Central memory CD8-positive, alpha-beta T cell (primary cell): ENCODE measurements around the gene SQSTM1.

Experiments
- ATAC-seq: fragments of 150-1000 bp; cut with Tn5 transposase; replicated peaks from 2 replicates; pipeline ENCODE4 v1.10.0; 2022; ENCODE audit warnings: mild to moderate bottlenecking, moderate FRiP score, moderate number of reproducible peaks; ENCODE audit not compliant: poor library complexity, severe bottlenecking; ENCODE audit errors: extremely low read depth
- DNase-seq, 2 donors: peaks; one replicate each; pipeline ENCODE4 v3.0.0; 2021; ENCODE audit warnings: low spot score in 2 of 2
- H3K27ac Mint-ChIP-seq: one replicate; pipeline ENCODE4 v1.8.0; 2022; ENCODE audit warnings: low read depth, mild to moderate bottlenecking, moderate library complexity, mixed read lengths
- H3K27me3 Mint-ChIP-seq: one replicate; pipeline ENCODE4 v1.8.0; 2022; ENCODE audit warnings: mixed read lengths
- H3K36me3 Mint-ChIP-seq: one replicate; pipeline ENCODE4 v1.8.0; 2022; ENCODE audit warnings: mild to moderate bottlenecking, moderate library complexity, mixed read lengths; ENCODE audit not compliant: insufficient read depth
- H3K4me1 Mint-ChIP-seq: one replicate; pipeline ENCODE4 v1.8.0; 2022; ENCODE audit warnings: mixed read lengths
- H3K4me3 Mint-ChIP-seq: one replicate; pipeline ENCODE4 v1.8.0; 2022; ENCODE audit warnings: mild to moderate bottlenecking, moderate library complexity, mixed read lengths
- H3K9me3 Mint-ChIP-seq: one replicate; pipeline ENCODE4 v1.8.0; 2022; ENCODE audit warnings: mixed read lengths

SQSTM1 gene

DNA sequence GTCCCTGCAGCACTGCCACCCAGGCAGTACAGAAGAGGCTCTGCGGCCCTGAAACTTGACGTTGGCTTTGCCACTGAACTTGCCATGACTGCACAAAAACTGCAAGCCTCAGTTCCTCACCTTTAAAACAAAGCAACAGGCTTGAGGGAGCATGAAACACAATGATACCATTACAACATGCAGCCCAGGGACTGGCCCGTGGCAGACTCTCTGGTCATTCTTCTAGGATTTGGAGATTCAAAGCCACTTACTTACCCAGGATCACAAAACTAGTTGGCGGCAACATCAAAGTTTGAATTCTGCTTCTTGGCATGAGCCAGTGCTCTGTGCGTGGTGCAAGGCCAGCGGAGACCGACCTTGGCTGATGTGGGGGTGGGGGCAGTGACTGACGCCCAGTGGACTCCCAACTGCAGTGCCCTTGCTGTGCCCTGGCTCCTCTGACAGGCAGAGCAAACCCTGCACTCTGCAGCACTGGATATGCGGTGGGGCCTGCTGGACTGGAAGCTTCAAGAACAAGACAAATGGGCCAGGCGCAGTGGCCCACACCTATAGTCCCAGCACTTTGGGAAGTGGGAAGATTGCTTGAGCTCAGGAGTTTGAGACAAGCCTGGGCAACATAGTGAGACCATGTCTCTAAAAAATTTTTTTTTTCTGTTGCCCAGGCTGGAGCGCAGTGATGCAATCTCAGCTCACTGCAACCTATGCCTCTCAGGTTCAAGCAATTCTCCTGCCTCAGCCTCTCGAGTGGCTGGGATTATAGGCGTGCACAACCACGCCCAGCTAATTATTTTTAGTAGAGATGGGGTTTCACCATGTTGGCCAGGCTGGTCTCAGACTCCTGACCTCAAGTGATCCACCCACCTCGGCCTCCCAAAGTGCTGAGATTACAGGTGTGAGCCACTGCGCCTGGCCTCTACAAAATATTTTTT is 18.9 kb downstream of the SQSTM1 start:
- Mint-ChIP-seq H3K27me3 (no peaks in the 10 kb centered on the region), H3K4me3 (no peak overlapping the region), H3K36me3 (peaks cover 57% of the 10 kb centered on the region), H3K27ac (no peak overlapping the region), H3K4me1 (peaks cover 17% of the 10 kb centered on the region), H3K9me3 (peaks cover under 1% of the 10 kb centered on the region)
- no peak for ATAC-seq
- no peak for DNase-seq

DNA sequence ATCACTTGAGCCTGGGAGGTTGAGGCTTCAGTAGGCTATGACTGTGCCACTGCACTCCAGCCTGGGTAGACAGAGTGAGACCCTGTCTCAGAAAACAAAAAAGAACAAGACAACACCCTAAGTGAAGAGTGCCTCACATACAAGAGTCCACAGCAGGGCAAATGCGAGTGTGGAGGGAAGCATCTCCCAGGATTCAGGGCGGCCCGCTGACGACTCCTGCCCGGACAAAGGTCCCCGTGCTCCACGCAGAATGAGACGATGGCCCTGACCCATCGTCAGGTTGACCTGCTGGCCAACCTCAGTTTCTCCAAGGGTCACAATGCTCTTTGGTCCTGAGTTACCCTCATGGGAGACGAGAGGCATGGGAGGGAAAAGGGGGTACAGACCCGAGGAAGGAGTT is 19.6 kb downstream of the SQSTM1 start:
- ATAC-seq (no peak), DNase-seq (no peak)
- H3K27ac Mint-ChIP-seq: no peak overlapping the region
- no peak overlapping the region for H3K4me3 Mint-ChIP-seq
- H3K36me3 Mint-ChIP-seq: peaks cover 55% of the 10 kb centered on the region
- H3K27me3 Mint-ChIP-seq: no peaks in the 10 kb centered on the region
- H3K9me3 Mint-ChIP-seq: peaks cover 6% of the 10 kb centered on the region
- peaks cover 17% of the 10 kb centered on the region for H3K4me1 Mint-ChIP-seq

DNA sequence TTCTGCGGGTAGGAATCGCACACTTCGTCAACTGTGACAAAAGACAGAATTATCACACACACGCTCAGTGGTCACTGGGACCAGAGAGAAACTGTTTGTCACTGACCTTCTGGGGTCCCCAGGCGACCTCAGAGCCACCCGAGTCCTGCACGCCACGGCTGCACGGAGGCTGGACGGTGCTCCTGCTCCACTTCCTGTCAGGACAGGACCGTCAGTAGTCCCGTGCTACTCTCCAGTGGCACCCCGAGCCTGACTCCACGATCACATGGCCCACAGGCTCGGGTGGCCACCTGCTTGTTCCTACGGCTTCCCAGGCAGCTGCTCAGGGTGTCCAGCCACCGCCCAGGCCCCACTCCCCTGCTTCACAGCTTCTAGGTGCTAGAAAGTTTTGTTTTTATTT is 20.1 kb downstream of the SQSTM1 start:
- H3K36me3 Mint-ChIP-seq: peaks cover 52% of the 10 kb centered on the region

DNA sequence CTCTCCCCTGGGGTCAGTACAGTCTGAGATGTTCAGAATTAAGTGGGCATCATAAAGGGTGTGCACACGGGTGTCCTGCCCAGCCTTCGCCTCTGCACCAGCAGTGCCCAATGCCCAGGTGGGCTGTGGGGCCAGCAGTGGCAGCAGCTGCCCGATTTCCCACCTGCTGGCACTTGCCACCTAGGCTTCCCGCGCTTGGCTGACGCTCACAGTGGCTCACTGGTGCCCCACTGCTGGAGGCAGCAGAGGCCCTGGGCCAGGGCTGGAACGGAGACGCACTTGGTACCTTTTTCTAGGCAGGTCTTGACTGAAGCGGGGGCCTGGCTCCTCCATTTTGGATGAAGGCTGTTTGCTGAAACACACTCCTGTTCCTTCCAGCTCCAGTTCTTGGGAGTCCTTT is 20.9 kb downstream of the SQSTM1 start:
- H3K27ac Mint-ChIP-seq: no peak overlapping the region
- H3K4me3 Mint-ChIP-seq: no peak overlapping the region
- H3K9me3 Mint-ChIP-seq: peaks cover 6% of the 10 kb centered on the region
- ATAC-seq (no peak), DNase-seq (no peak)
- H3K27me3 Mint-ChIP-seq: no peaks in the 10 kb centered on the region
- H3K36me3 Mint-ChIP-seq: peaks cover 48% of the 10 kb centered on the region
- H3K4me1 Mint-ChIP-seq: peaks cover 7% of the 10 kb centered on the region

More for the DNA sequence above, 20.1 kb downstream of the SQSTM1 start:
- no peak overlapping the region for H3K27ac Mint-ChIP-seq
- ATAC-seq (no peak), DNase-seq (no peak)
- no peak overlapping the region for H3K4me3 Mint-ChIP-seq
- peaks cover 6% of the 10 kb centered on the region for H3K9me3 Mint-ChIP-seq
- H3K4me1 Mint-ChIP-seq: peaks cover 15% of the 10 kb centered on the region
- no peaks in the 10 kb centered on the region for H3K27me3 Mint-ChIP-seq

DNA sequence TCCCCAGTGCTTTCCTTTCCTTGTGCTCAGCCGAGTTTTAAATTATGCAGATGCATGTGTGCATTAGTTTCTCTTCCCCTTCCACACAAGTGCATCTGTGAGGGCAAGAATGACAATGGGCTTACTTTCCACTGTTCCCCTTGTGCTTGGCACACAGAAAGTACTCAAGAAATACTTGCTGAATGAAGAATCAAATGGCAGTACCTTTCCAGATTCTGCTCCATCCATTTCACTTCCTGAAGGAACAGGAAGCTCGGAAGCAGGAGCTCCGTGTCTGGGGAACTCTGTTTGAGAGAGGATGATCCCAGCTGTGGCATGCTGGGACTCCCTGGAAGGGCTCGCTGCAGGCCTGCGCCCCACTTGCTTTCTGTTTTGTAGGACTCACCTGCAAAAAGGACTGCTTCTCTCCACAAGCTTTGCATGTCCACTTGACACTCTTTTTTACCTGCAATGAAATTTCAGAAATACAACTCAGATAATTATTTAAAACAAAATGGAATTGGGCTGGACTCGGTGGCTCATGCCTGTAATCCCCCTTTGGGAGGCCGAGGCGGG is 32.4 kb downstream of the SQSTM1 start:
- no peak for ATAC-seq
- no peak for DNase-seq

DNA sequence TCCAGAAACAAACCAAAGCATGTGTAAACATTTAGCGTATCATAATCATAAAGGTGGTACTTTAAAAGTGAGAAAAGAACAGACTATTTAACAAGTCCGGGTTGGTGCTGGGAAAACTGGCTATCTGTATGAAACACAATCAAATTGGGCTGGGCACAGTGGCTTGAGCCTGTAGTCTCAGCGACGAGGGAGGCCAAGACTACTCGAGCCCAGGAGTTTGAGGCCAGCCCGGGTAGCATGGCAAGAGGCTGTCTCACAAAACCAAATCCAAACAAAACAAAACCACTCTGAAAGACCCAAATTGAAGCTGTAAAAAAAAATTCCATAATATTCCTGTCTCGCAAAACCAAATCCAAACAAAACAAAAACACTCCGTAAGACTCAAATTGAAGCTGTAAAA is 33.7 kb downstream of the SQSTM1 start:
- H3K36me3 Mint-ChIP-seq: peaks cover 12% of the 10 kb centered on the region
- DNase-seq: no peak

More for the DNA sequence above, 32.4 kb downstream of the SQSTM1 start:
- Mint-ChIP-seq H3K9me3 (no peaks in the 10 kb centered on the region), H3K4me1 (peaks cover 16% of the 10 kb centered on the region), H3K4me3 (no peak overlapping the region), H3K27me3 (no peaks in the 10 kb centered on the region), H3K36me3 (peaks cover 10% of the 10 kb centered on the region), H3K27ac (no peak overlapping the region)

DNA sequence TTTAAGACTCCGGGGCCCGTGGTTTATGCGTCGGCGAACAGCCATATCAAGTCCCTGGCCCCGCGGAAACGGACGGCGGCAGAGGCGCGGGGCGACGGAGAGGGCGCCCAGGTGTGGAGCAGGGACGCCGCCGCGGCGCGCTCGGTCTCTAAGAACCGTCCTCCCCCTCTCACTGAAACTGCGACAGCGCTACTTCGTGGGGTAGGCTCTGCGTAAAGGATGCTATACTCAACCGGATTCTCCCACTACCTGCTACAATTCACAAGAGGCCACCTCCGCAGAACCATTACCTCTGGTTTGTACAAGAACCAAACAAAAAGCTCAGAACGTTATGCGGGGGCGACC is 37.5 kb downstream of the SQSTM1 start:
- no peaks in the 10 kb centered on the region for H3K27me3 Mint-ChIP-seq
- peaks cover 8% of the 10 kb centered on the region for H3K4me1 Mint-ChIP-seq
- peak overlapping the region; percentile 84 for H3K27ac Mint-ChIP-seq
- DNase-seq (peak; percentile 27 to 37), ATAC-seq (peak; percentile 75)
- no peaks in the 10 kb centered on the region for H3K9me3 Mint-ChIP-seq
- H3K36me3 Mint-ChIP-seq: peaks cover 4% of the 10 kb centered on the region
- H3K4me3 Mint-ChIP-seq: peak overlapping the region; percentile 86

More for the DNA sequence above, 33.7 kb downstream of the SQSTM1 start:
- peaks cover 18% of the 10 kb centered on the region for H3K4me1 Mint-ChIP-seq
- no peak for ATAC-seq
- H3K27me3 Mint-ChIP-seq: no peaks in the 10 kb centered on the region
- H3K9me3 Mint-ChIP-seq: no peaks in the 10 kb centered on the region
- no peak overlapping the region for H3K27ac Mint-ChIP-seq
- H3K4me3 Mint-ChIP-seq: no peak overlapping the region

DNA sequence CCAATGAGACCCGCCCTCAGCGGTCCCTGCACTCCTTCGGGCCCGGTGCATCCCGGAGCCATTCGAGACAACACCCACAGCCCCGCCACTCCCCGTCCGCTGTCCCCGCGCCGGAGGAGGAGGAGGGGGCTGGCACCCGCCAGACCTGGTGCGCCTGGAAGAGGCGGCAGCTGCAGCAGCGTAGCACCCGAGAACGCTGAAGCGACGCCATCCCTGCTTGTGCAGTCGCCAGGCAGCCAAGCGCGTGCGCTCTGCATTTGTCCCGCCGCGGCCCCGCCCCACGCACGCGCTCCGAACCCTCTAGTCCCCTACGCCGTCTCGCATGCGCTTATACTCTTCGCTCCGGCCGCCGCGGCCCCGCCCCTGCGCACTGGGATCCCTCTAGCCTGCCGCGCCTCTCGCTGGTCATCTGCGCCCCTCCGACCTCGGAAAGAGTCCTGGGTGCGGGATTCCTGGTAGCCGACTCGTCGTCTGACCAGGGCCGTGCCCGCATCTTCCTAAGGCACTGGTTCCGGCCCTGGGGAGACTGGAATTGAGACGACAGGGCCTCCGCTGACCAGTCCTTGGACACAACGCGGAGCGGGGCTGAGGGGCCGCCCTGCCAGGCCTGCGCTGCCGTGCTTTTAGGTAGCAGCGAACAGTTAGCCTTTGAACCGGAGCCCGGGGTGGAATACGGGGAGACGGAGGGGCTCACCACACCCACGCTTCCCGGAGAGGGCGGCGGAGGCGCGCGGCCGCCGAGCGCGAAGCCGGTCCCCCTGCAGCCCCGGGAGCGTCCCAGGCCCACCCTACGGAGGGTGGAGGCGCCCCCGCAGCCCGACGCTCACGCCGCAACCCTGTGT is 38.1 kb downstream of the SQSTM1 start, which contains the start of gene MRNIP:
MRNIP (minus strand) TSS at position 232 of the 842 bp plus-strand sequence; CDS start at position 211, 21 bp downstream.
- DNase-seq (peak; percentile 70 to 76), ATAC-seq (peak; percentile 95)
- Mint-ChIP-seq H3K4me1 (peaks cover 8% of the 10 kb centered on the region), H3K36me3 (peaks cover 4% of the 10 kb centered on the region), H3K4me3 (peak within 1 kb of the TSS; percentile 86), H3K27me3 (no peaks in the 10 kb centered on the region), H3K9me3 (no peaks in the 10 kb centered on the region), H3K27ac (peak within 1 kb of the TSS; percentile 84)

DNA sequence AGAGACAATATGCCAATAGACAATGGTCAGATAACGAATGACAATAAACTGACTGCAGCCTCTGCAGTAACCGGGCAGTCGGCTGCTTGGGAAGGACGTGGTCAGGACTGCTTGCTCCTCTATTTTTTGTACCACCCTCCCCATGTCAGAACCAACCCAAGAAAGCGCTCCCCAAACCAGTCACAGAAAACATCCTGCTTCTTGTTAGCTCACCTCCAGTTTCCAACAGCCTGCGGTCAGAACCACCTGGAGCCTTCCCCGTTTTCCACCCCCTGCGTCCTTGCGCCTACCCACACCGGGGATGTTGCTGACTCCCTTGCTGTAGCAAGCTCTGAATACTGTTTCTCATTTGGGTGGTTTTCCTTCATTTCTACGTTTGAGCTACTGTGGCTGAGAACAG is 39.6 kb downstream of the SQSTM1 start:
- Mint-ChIP-seq H3K36me3 (peaks cover 4% of the 10 kb centered on the region), H3K9me3 (no peaks in the 10 kb centered on the region), H3K27me3 (no peaks in the 10 kb centered on the region), H3K4me1 (peaks cover 8% of the 10 kb centered on the region), H3K27ac (no peak overlapping the region), H3K4me3 (peak overlapping the region; percentile 65)
- DNase-seq (no peak), ATAC-seq (no peak)

DNA sequence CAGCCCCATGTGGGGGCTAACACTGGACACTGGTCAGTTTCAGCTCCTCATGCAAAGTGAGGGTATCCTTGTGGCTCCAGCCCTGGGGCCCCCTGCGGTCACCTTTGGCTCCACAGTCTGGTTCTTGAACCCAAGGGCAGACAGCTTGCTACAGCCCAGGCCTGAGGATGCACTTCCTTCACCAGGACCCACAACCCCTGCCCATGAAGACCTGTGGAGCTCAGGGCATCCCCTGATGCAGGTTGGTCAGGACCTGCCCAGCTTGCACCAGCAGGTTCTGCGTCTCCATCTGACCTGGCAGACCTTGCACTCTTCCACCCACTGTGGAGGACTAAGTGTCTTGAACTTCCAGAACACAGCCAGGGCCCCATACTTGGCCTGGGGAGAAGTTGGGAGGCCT is 41.6 kb downstream of the SQSTM1 start:
- Mint-ChIP-seq H3K36me3 (peaks cover 4% of the 10 kb centered on the region), H3K4me3 (no peak overlapping the region), H3K27me3 (no peaks in the 10 kb centered on the region), H3K9me3 (no peaks in the 10 kb centered on the region), H3K27ac (no peak overlapping the region), H3K4me1 (peaks cover 8% of the 10 kb centered on the region)
- ATAC-seq: no peak
- DNase-seq: no peak

DNA sequence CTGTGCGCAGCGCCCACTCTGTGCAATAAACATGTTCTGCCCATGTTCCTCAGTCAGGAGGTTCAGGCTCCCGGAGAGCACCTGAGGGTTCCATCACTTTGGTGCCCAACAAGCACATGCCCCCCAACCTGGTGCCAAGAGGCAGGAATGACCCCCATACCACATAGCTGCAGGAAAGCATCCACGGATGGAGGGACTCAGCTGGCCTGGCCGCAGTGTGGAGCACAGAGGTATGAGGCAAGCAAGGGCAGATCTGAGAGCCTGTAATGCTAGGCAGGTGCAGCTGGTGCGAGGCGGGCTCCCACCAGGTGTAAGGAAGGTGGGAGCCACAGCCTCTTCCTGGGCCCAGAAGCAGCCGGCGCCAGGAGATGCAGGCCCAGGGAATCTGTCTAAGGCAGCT is 42.2 kb downstream of the SQSTM1 start:
- ATAC-seq (no peak), DNase-seq (no peak)
- H3K4me3 Mint-ChIP-seq: no peak overlapping the region
- no peaks in the 10 kb centered on the region for H3K27me3 Mint-ChIP-seq
- no peaks in the 10 kb centered on the region for H3K9me3 Mint-ChIP-seq
- H3K36me3 Mint-ChIP-seq: peaks cover 4% of the 10 kb centered on the region
- H3K4me1 Mint-ChIP-seq: peaks cover 3% of the 10 kb centered on the region
- H3K27ac Mint-ChIP-seq: no peak overlapping the region

DNA sequence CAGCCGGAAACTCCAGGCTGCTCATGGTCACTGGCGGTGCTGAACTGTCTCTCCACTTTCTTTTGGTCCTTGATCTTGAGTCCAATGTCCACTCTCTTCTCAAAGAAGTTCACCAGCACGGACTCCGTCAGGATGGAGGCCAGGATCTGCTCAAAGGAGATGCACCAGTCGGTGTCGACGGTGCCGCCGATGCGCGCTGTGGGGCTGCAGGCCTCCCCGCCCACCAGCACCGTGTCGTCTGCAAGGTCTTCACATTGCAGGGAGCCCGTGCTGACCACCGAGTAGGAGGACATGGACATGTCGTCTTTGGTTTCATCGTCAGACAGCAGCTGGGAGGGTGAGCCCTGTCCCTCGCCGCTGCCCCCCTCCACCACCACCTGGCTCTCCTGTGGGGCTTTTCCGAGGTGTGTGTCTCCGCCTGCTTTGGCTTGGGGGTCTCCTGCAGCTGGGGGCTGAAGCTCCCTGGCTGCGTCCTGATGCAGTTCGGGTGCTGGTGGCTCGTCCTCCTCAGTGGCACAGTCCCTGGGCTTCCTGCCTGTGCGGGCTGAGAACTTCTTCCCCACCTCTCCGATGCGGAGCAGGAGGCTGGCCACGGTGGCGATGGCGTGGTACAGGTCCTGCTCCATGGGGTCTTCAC is 42.9 kb downstream of the SQSTM1 start:
- H3K27me3 Mint-ChIP-seq: no peaks in the 10 kb centered on the region
- H3K4me1 Mint-ChIP-seq: no peaks in the 10 kb centered on the region
- H3K27ac Mint-ChIP-seq: no peak overlapping the region
- peaks cover 2% of the 10 kb centered on the region for H3K36me3 Mint-ChIP-seq
- no peaks in the 10 kb centered on the region for H3K9me3 Mint-ChIP-seq
- DNase-seq (no peak), ATAC-seq (no peak)
- no peak overlapping the region for H3K4me3 Mint-ChIP-seq
